Measurements from ENCODE around the gene NUP42.

NUP42 gene

GRCh38 chr7:23184709-23185359 is 3.0 kb downstream of the NUP42 start:
- no peak for TF ChIP-seq SIN3A (IDR thresholded peaks at IDR 0.05; ENCODE audit: borderline replicate concordance, insufficient read depth, low read length)
- no peak for TF ChIP-seq TAF1 (IDR thresholded peaks at IDR 0.05; ENCODE audit: borderline replicate concordance, insufficient read depth, low read length)
- no peak for TF ChIP-seq REST (IDR thresholded peaks at IDR 0.05; ENCODE audit: insufficient read depth in 1 of 2, low read depth in 2 of 2, low read length in 2 of 2)
- no peak for TF ChIP-seq POLR2AphosphoS5 (IDR thresholded peaks at IDR 0.05; ENCODE audit: low read depth, low read length)
- TF ChIP-seq FOXP2 (optimal IDR thresholded peaks at IDR 0.05; ENCODE audit: borderline replicate concordance, extremely low read depth, extremely low read length, insufficient read depth) = no peak

DNA sequence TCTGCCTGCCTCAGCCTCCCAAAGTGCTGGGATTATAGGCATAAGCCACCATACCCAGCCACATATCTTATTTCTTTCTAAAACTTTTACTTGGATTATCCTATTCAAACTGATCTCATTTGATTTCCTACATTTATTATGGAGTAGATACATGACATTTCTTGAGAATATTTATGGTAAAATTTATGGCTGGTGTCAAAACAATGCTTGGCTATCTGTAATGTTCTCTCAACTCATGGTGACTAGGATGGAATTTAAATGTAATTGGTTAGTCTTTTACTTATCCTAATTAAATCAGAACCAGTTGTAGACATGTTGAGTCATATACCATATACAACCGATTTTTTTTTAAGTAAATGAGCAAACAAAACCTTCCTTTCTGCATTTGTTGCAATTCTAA is 4.1 kb downstream of the NUP42 start:
- TF ChIP-seq SIN3A (IDR thresholded peaks at IDR 0.05; ENCODE audit: borderline replicate concordance, insufficient read depth, low read length) (no peak), POLR2AphosphoS5 (IDR thresholded peaks at IDR 0.05; ENCODE audit: low read depth, low read length) (no peak), TAF1 (IDR thresholded peaks at IDR 0.05; ENCODE audit: borderline replicate concordance, insufficient read depth, low read length) (no peak), REST (IDR thresholded peaks at IDR 0.05; ENCODE audit: insufficient read depth in 1 of 2, low read depth in 2 of 2, low read length in 2 of 2) (no peak), FOXP2 (optimal IDR thresholded peaks at IDR 0.05; ENCODE audit: borderline replicate concordance, extremely low read depth, extremely low read length, insufficient read depth) (no peak)

DNA sequence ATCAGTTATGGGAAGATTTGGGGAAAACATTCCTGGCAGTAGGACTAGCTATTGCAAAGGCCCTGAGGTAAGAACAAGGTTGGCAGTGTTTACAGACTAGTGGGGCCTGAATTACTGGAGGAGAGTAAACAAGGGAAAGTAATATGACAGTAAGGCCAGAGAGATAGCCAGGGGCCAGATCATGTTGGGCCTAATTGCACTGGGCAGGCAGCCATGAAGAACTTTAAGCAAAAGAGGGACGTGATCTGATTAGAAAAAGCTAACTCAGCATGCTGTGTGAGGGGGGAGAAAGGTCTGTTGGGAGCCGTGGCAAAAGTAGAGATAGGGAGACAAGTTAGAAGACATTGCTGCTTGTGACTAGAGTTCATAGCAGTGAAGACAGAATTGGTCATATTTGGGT is 9.2 kb downstream of the NUP42 start:
- TF ChIP-seq POLR2AphosphoS5 (IDR thresholded peaks at IDR 0.05; ENCODE audit: low read depth, low read length) (no peak), REST (IDR thresholded peaks at IDR 0.05; ENCODE audit: insufficient read depth in 1 of 2, low read depth in 2 of 2, low read length in 2 of 2) (no peak), FOXP2 (optimal IDR thresholded peaks at IDR 0.05; ENCODE audit: borderline replicate concordance, extremely low read depth, extremely low read length, insufficient read depth) (no peak), TAF1 (IDR thresholded peaks at IDR 0.05; ENCODE audit: borderline replicate concordance, insufficient read depth, low read length) (no peak), SIN3A (IDR thresholded peaks at IDR 0.05; ENCODE audit: borderline replicate concordance, insufficient read depth, low read length) (no peak)

GRCh38 chr7:23196306-23196705 is 14.5 kb downstream of the NUP42 start:
- TF ChIP-seq POLR2AphosphoS5 (IDR thresholded peaks at IDR 0.05; ENCODE audit: low read depth, low read length) (no peak), SIN3A (IDR thresholded peaks at IDR 0.05; ENCODE audit: borderline replicate concordance, insufficient read depth, low read length) (no peak), TAF1 (IDR thresholded peaks at IDR 0.05; ENCODE audit: borderline replicate concordance, insufficient read depth, low read length) (no peak), FOXP2 (optimal IDR thresholded peaks at IDR 0.05; ENCODE audit: borderline replicate concordance, extremely low read depth, extremely low read length, insufficient read depth) (no peak), REST (IDR thresholded peaks at IDR 0.05; ENCODE audit: insufficient read depth in 1 of 2, low read depth in 2 of 2, low read length in 2 of 2) (no peak)
